ENCODE measurements around the gene CCDC91.
"Not testable (repeated sequence)": the region's sequence is repeated elsewhere in the genome, so short reads cannot be mapped to it uniquely, and the experiment has no call there.

CCDC91 gene

GRCh38 chr12:28235015-28235414 is 44.8 kb downstream of the CCDC91 start:
- DNase-seq = no peak

GRCh38 chr12:28235985-28236384 is 45.7 kb downstream of the CCDC91 start:
- DNase-seq = no peak

DNA sequence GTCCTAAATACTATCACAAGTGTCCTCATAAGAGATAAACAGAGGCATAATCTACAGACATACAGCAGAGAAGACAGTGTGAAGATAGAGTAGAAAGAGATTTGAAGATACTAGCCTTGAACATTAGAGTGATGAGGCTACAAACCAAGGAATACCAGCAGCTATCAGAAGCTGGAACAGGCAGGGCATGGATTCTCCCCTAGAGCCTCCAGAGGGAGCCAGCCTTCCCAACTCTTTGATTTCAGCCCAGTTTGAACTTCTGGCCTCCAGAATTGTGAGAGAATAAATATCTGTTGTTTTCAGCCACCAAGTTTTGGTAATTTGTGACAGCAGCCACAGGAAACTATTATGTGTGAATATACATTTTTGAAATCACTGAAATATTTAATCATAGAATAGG is 47.2 kb downstream of the CCDC91 start:
- DNase-seq = no peak

GRCh38 chr12:28239918-28240317 is 49.7 kb downstream of the CCDC91 start:
- no peak for DNase-seq

DNA sequence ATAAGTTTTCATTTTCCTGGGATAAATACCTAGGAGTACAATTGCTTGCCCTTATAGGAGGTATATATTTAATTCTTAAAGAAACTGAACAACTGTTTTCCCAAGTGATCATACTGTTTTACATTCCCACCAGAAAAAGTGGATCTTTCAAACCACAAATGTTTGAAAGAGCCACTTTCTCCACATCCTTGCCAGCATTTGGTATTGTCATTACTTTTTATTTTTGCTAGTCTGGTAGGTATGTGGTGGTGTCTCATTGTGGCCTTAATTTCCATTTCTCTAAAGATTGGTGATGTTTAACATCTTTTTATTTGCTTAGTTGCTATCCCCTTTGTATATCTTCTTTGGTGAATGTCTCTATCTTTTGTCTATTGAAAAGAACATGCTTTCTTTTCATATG is 50.6 kb downstream of the CCDC91 start:
- DNase-seq = no peak

GRCh38 chr12:28242129-28242495 is 51.9 kb downstream of the CCDC91 start:
- DNase-seq = no peak

DNA sequence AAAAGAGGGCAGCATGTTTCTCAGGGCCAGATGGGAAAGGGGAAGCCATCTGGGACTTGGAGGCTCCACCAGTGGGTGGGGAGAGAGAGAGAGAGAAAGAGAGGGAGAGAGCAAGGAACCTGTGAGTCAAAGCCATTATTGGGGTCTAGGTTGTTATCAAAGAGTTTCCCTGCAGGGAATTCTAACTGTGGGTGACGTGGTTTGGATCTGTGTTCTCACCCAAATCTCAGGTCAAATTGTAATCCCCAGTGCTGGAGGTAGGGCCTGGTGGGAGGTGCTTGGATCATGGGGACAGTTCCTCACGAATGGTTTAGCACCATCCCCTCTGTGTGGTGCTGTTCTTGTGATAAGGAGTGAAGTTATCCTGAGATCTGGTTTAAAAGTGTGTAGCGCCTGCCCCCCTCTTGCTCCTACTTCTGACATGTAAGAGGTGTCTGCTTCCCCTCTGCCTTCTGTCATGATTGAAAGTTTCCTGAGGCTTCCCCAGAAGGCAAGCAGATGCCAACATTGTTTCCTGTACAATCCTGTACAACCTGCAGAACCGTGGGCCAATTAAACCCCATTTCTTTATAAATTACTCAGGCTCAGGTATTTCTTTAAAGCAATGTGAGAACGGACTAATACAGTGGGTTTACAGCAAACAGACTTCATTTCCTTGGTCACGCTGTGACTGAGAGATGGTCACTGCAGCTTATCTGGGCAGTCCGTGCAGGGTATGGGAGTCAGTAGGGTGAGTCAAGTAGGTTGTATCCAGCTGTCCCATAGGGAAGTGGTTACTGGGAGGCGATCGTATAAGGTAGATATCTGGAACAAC is 52.4 kb downstream of the CCDC91 start:
- no peak for DNase-seq

DNA sequence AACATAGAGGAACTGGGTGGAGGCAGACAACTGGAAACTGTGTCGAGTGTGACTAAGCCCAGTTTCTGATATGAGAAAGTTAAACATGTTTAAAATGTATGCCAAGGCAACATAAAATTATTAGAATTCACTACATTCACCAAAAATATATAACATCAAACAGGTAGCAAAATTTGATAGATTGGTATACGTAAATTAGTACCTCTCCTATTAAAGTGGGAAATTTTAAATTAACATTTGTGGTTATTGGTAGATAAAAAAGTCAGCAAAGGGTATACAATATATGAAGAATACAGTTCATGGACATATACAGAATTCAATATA is 53.0 kb downstream of the CCDC91 start:
- DNase-seq = no peak

DNA sequence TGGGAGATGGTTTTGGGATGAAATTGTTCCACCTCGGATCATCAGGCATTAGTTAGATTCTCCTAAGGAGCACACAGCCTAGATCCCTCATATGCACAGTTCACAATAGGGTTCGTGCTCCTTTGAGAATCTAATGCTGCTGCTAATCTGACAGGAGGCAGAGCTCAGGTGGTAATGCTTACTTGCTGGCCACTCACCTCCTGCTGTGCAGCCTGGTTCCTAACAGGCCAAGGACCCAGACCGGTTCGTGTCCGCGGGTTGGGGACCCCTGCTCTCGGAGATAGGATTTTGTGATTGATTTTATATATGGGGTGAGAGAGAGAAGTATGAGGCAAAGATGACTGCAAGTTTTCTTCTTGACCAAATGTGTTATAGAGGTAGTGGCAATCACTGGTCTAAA is 57.5 kb downstream of the CCDC91 start:
- DNase-seq = no peak

GRCh38 chr12:28248555-28249145 is 58.4 kb downstream of the CCDC91 start:
- DNase-seq = no peak

- no peak for DNase-seq
Measured at GRCh38 chr12:28253161-28253641, 62.9 kb downstream of the CCDC91 start.

GRCh38 chr12:28257411-28257810 is 67.2 kb downstream of the CCDC91 start:
- DNase-seq = no peak

DNA sequence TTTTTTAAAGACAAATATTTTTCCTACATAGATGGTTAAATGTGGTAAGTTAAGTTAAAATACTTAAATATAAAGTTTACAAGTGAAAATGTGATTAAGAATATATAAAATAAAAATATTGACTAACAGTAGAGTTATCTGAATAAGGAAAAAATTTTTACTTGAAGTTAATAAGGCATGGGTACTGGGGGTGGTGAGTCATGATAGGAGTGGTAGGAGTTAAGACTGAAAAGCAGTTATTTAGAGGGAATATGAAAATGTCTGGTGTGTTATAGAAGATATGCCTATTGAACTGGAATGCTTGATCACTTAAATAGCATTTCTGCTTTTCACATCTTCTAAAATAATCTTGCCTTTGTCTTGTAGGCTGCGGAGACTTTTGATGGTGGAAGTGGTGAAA is 68.7 kb downstream of the CCDC91 start:
- DNase-seq = no peak

- no peak for DNase-seq
Measured at GRCh38 chr12:28265435-28266042, 75.3 kb downstream of the CCDC91 start.

GRCh38 chr12:28267920-28268607 is 77.8 kb downstream of the CCDC91 start:
- DNase-seq = not testable (repeated sequence)

- DNase-seq = no peak
Measured at GRCh38 chr12:28268608-28269229, 78.5 kb downstream of the CCDC91 start.

GRCh38 chr12:28269851-28270250 is 79.6 kb downstream of the CCDC91 start:
- DNase-seq = no peak

GRCh38 chr12:28278499-28278898 is 88.2 kb downstream of the CCDC91 start:
- DNase-seq = no peak

- DNase-seq = no peak
Measured at GRCh38 chr12:28278960-28279359, 88.7 kb downstream of the CCDC91 start.

DNA sequence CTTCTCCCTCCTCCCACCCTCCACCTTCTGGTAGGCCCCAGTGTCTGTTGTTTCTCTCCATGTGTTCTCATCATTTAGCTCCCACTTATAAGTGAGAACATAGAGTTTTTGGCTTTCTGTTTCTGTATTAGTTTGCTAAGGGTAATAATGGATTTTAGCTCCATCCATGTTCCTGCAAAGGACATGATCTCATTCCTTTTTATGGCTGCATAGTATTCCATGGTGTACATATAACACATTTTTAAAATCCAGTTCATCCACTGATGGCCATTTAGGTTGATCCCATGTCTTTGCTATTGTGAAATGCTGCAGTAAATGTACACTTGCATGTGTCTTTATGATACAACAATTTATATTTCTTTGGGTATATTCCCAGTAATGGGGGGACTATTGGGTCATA is 96.1 kb downstream of the CCDC91 start:
- DNase-seq = no peak

- DNase-seq = no peak
Measured at GRCh38 chr12:28290262-28290661, 100.0 kb downstream of the CCDC91 start.

DNA sequence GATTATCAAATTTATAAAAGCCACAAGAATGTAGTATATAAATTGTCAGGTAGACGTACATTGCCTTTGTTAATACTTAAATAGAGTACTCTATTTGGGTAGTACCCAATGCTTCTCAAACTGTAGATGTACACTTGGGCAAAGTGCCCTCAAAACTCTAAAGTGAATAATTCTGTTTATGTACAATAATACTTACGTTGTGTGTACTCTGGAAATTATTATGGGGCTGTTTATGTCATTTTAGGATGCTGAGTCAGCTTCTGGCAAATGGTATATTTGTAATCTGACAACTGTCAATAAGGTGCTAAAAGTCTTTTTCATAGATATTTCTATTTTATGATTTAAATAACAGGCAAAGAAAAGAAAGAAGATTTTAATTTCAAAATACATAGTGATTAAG is 102.4 kb downstream of the CCDC91 start:
- DNase-seq = no peak

GRCh38 chr12:28294300-28294699 is 104.0 kb downstream of the CCDC91 start:
- no peak for DNase-seq

All from NCI-H2081 treated with DMSO at 0.1 percent for 48 hours (cell line).